ENCODE data around the gene IPMK.
A peak's percentile ranks its signal among the peaks of the same experiment; 100 is the strongest.
"Not testable (repeated sequence)": the region's sequence is repeated elsewhere in the genome, so short reads cannot be mapped to it uniquely, and the experiment has no call there.

IPMK gene

DNA sequence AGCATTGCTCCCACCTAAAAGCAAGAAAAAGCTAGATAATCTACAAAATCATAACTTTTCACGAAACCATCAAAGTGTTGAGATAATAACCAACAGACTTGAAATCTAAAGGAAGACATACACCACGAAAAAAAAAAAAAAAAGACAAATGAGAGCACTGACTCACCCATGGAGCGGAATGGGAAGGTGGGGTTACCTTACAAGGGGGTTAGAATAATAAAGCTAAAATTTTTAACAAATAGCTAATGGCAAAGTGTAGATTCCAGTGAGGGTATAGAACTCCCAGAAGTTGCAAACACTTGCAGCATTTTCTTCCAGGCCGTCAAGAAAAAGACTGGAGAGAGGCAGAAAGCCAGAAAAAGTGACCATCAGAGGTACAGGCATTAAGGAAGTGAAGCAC lies 27.2 kb downstream of the IPMK start:
- peaks cover 15% of the 10 kb centered on the region for H3K36me3 Mint-ChIP-seq (ENCODE audit: insufficient read depth)
- no peak overlapping the region for H3K4me3 Mint-ChIP-seq
- peaks cover 36% of the 10 kb centered on the region for H3K4me1 Mint-ChIP-seq
- no peak for DNase-seq (ENCODE audit: low spot score in 2 of 2)
- H3K9me3 Mint-ChIP-seq, result no peaks in the 10 kb centered on the region
- no peak overlapping the region for H3K27ac Mint-ChIP-seq (ENCODE audit: low read depth)
- H3K27me3 Mint-ChIP-seq, result no peaks in the 10 kb centered on the region
- ATAC-seq (replicated peaks; ENCODE audit: extremely low read depth, poor library complexity, severe bottlenecking), result no peak

DNA sequence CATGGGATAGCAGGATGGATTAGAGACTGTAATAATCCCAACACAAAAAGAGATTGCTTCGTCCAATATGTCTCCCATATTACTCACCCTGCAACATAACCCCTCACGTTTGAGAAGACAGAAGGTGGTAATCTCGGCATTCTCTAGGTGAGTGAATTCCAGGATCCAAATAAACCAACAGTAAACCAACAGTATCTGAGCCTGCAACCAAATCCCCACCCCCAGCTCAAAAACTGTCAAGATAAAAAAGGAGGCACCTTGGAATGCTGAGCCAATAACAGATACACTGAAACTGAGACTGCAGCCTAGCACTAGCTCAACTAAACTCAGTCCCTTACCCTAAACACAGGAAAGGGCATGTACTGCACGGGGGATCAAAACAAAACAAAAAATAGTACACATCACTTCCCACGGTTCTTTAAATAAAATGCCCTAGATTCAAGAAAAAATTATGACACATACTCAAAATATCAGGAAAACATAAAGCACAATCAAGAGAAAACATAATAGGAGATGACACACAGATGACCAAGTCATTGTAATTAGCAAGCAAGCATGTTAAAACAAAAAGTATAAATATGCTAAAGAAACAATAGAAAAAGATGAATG lies 28.0 kb downstream of the IPMK start:
- peaks cover 36% of the 10 kb centered on the region for H3K4me1 Mint-ChIP-seq
- peaks cover 15% of the 10 kb centered on the region for H3K36me3 Mint-ChIP-seq (ENCODE audit: insufficient read depth)
- DNase-seq (ENCODE audit: low spot score in 2 of 2) (no peak), ATAC-seq (replicated peaks; ENCODE audit: extremely low read depth, poor library complexity, severe bottlenecking) (no peak)
- H3K4me3 Mint-ChIP-seq, result no peak overlapping the region
- H3K27me3 Mint-ChIP-seq, result no peaks in the 10 kb centered on the region
- H3K27ac Mint-ChIP-seq (ENCODE audit: low read depth), result peak overlapping the region; percentile 57
- no peaks in the 10 kb centered on the region for H3K9me3 Mint-ChIP-seq

DNA sequence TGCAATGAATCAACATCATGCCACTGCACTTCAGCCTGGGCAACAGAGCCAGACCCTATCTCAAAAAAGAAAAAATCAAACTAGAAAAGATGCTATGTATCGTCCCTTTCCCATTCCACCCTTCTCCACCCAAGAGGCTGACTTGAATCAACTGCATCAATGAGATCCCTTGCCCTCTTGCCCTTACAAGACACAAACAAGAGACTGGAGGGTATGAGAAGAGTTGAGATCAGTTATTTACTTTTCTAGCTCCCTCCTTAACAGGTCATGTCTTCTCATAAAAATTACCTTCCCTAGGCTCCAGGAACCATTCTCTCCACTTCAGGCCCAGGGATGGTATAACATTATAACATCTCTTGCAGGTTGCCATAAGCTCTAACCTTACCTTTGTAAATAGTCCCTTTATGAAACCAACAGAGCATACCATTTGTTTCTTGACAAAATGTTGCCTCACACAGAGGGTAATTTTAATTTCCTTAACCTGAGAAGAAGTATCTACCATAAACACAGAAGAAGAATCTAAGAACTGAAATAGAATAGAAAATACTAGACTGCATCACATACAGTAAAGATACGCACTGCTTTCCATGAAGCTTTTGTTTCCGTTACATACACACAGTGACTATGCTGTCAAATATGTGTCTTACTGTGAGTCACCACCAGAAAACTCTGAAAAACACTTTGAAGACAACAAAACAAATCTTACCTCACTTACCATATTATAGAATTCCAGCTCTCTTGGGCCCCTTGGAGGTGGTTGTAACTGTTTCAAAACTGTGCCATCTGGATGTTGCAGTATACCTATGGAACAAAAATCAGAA lies 30.5 kb downstream of the IPMK start:
- ATAC-seq (replicated peaks; ENCODE audit: extremely low read depth, poor library complexity, severe bottlenecking), result no peak
- Mint-ChIP-seq H3K36me3 (ENCODE audit: insufficient read depth) (peaks cover 24% of the 10 kb centered on the region), H3K27ac (ENCODE audit: low read depth) (no peak overlapping the region), H3K4me1 (peaks cover 38% of the 10 kb centered on the region), H3K4me3 (no peak overlapping the region), H3K27me3 (no peaks in the 10 kb centered on the region), H3K9me3 (no peaks in the 10 kb centered on the region)
- DNase-seq (ENCODE audit: low spot score in 2 of 2), result no peak

DNA sequence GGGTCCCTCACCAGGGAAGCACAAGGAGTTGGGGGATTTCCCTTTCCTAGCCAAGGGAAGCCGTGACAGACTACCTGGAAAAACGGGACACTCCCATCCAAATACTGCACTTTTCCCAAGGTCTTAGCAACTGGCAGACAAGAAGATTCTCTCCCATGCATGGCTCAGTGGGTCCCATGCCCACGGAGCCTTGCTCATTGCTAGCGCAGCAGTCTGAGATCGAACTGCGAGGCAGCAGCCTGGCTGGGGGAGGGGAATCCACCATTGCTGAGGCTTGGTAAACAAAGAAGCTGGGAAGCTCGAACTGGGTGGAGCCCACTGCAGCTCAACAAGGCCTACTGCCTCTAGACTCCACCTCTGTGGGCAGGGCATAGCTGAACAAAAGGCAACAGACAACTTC lies 37.8 kb downstream of the IPMK start:
- H3K9me3 Mint-ChIP-seq; H3K27ac Mint-ChIP-seq (ENCODE audit: low read depth); H3K4me3 Mint-ChIP-seq; ATAC-seq (replicated peaks; ENCODE audit: extremely low read depth, poor library complexity, severe bottlenecking); DNase-seq (ENCODE audit: low spot score in 2 of 2); H3K27me3 Mint-ChIP-seq: not testable (repeated sequence)
- peaks cover 18% of the 10 kb centered on the region for H3K4me1 Mint-ChIP-seq
- H3K36me3 Mint-ChIP-seq (ENCODE audit: insufficient read depth), result peaks cover 25% of the 10 kb centered on the region

DNA sequence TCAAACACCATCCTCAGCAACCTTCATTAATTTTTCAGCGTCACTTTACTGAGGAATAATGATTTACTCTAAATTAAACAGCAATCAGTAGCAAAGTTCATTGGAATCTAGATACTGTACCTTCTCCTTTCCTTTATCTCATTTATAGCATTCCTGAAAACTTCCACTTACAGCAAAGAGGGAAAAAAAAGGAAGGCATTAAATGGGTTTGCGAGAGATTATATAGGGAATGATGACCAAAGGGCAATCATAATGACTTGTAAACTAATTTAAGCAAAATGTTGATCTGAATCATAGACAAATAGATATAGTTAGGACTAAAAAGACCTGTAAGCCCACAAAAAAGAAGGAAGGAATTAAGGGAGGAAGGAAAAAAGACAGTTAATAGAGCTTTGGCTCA lies 42.0 kb downstream of the IPMK start:
- Mint-ChIP-seq H3K4me3 (no peak overlapping the region), H3K36me3 (ENCODE audit: insufficient read depth) (peaks cover 9% of the 10 kb centered on the region), H3K27ac (ENCODE audit: low read depth) (no peak overlapping the region), H3K4me1 (peaks cover under 1% of the 10 kb centered on the region), H3K9me3 (no peaks in the 10 kb centered on the region), H3K27me3 (no peaks in the 10 kb centered on the region)
- ATAC-seq (replicated peaks; ENCODE audit: extremely low read depth, poor library complexity, severe bottlenecking) (no peak), DNase-seq (ENCODE audit: low spot score in 2 of 2) (no peak)

DNA sequence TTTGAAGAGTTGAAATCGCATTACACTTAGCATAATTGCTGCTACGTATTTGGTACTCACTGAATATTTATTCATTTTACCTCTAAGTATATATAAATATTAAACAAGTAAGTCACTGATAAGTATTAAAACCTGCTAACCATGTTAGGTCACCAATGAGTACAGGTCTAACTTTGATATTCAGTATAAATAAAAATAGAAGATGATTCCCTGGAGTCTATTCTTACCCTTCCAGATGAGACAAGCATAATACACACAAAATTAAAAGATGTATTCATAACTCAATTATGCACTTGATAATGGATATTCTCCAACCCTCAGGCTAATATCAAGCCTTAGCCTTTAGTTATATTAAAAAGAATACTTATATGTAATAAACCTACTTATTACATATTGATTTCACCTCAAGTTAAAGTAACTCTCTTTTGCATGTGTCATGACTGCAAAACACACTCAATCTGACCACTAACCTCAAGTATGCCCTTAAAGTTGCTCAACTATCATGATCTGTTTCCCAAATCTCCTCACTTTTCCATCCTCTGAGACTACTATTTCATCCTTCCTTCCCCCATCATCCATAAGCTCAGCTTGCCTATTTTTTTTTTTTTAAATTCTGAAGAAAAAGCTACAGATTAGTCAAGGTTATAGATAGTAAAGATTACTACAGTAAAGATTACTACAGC lies 46.8 kb downstream of the IPMK start:
- no peak overlapping the region for H3K4me3 Mint-ChIP-seq
- no peak for ATAC-seq (replicated peaks; ENCODE audit: extremely low read depth, poor library complexity, severe bottlenecking)
- DNase-seq (ENCODE audit: low spot score in 2 of 2), result no peak
- no peaks in the 10 kb centered on the region for H3K4me1 Mint-ChIP-seq
- H3K36me3 Mint-ChIP-seq (ENCODE audit: insufficient read depth), result peaks cover 4% of the 10 kb centered on the region
- no peaks in the 10 kb centered on the region for H3K9me3 Mint-ChIP-seq
- H3K27me3 Mint-ChIP-seq, result no peaks in the 10 kb centered on the region
- H3K27ac Mint-ChIP-seq (ENCODE audit: low read depth), result no peak overlapping the region

DNA sequence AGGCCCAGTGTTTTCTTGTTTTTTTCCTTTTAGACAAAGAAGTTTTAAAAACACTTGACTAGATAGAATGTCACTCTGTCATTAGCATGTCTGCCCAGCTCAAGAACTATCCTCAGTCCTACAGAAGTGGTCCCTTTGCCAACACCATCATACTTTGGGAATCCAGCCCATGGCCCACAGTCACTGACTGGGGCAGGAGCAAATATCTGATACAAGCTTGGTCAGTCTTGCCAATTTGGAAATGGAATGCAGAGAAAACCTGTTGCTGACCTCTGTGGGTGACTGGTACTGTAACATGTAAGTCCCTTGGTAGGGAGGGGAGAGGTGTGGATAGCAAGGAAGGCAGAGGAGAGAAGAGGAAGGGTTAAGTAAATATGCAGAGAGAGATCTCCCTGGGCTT lies 47.8 kb downstream of the IPMK start:
- no peaks in the 10 kb centered on the region for H3K4me1 Mint-ChIP-seq
- H3K36me3 Mint-ChIP-seq (ENCODE audit: insufficient read depth), result peaks cover 5% of the 10 kb centered on the region
- H3K27me3 Mint-ChIP-seq, result no peaks in the 10 kb centered on the region
- ATAC-seq (replicated peaks; ENCODE audit: extremely low read depth, poor library complexity, severe bottlenecking) (no peak), DNase-seq (ENCODE audit: low spot score in 2 of 2) (no peak)
- H3K27ac Mint-ChIP-seq (ENCODE audit: low read depth), result no peak overlapping the region
- H3K4me3 Mint-ChIP-seq, result no peak overlapping the region
- no peaks in the 10 kb centered on the region for H3K9me3 Mint-ChIP-seq

DNA sequence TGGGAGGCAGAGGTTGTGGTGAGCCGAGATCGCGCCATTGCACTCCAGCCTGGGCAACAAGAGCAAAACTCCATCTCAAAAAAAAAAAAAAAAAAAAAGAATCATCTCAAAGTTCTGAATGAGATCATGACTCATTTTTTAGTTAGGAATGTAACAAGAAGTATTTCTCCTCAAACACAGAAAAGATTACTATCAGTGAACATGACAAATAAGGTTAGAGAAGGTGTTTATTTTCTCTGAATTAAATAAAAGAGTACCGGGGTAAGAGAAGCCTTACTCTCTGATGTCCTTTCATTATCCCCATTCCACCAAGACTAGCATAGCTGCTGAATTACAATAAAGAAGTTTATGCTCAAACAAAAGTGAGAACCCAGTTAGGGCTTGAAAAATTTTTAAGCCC lies 50.1 kb downstream of the IPMK start:
- no peaks in the 10 kb centered on the region for H3K4me1 Mint-ChIP-seq

DNA sequence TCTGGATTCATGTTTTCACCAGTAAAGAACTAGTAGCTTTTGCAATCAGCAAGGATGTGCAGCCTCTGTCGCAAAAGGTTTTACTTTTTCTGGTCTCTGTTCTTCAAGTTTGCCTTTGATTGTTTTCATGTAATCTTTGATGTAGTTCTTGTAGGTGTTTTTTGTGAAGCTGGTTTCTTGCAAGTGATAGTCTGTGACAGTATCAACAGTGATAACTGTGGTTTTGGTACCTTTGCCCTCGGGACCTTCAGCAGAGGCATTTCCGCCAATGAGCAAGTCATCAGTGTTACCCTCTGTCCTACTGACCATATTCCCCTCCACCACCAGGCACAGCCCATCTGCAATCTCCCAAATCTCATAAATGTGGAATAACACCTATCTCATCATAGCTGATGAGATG lies 55.1 kb downstream of the IPMK start:
- no peak overlapping the region for H3K27ac Mint-ChIP-seq (ENCODE audit: low read depth)
- no peak for DNase-seq (ENCODE audit: low spot score in 2 of 2)
- no peak for ATAC-seq (replicated peaks; ENCODE audit: extremely low read depth, poor library complexity, severe bottlenecking)

More for the DNA sequence above, 50.1 kb downstream of the IPMK start:
- Mint-ChIP-seq H3K4me3 (no peak overlapping the region), H3K27me3 (no peaks in the 10 kb centered on the region), H3K27ac (ENCODE audit: low read depth) (no peak overlapping the region), H3K36me3 (ENCODE audit: insufficient read depth) (peaks cover 6% of the 10 kb centered on the region), H3K9me3 (no peaks in the 10 kb centered on the region)
- DNase-seq (ENCODE audit: low spot score in 2 of 2) (no peak), ATAC-seq (replicated peaks; ENCODE audit: extremely low read depth, poor library complexity, severe bottlenecking) (no peak)

DNA sequence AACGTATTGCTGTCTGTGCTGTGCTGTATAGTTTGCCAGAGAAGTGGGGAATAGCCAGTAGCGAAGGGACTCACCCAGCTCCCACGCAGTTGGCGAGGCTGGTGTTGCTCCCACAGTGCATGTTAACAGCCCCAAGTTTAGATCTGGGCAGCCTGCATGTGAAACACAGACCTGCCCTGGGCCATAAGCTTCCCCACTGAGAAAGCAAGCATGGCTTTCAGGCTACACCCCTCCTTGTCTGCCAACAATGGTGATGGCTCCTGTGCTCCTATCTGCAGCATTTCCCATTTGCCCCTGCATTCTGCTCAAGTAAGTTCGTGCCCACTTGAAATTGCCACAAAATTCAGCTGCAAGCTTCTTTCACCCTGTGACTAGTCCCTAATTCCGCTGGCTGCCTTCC lies 57.5 kb downstream of the IPMK start:
- no peaks in the 10 kb centered on the region for H3K9me3 Mint-ChIP-seq
- H3K4me3 Mint-ChIP-seq, result no peak overlapping the region
- H3K27ac Mint-ChIP-seq (ENCODE audit: low read depth), result no peak overlapping the region
- no peaks in the 10 kb centered on the region for H3K4me1 Mint-ChIP-seq
- no peaks in the 10 kb centered on the region for H3K27me3 Mint-ChIP-seq
- no peak for ATAC-seq (replicated peaks; ENCODE audit: extremely low read depth, poor library complexity, severe bottlenecking)
- H3K36me3 Mint-ChIP-seq (ENCODE audit: insufficient read depth), result peaks cover 6% of the 10 kb centered on the region
- DNase-seq (ENCODE audit: low spot score in 2 of 2), result no peak

More for the DNA sequence above, 55.1 kb downstream of the IPMK start:
- Mint-ChIP-seq H3K9me3 (no peaks in the 10 kb centered on the region), H3K36me3 (ENCODE audit: insufficient read depth) (peaks cover 8% of the 10 kb centered on the region), H3K4me3 (no peak overlapping the region), H3K4me1 (no peaks in the 10 kb centered on the region), H3K27me3 (no peaks in the 10 kb centered on the region)

DNA sequence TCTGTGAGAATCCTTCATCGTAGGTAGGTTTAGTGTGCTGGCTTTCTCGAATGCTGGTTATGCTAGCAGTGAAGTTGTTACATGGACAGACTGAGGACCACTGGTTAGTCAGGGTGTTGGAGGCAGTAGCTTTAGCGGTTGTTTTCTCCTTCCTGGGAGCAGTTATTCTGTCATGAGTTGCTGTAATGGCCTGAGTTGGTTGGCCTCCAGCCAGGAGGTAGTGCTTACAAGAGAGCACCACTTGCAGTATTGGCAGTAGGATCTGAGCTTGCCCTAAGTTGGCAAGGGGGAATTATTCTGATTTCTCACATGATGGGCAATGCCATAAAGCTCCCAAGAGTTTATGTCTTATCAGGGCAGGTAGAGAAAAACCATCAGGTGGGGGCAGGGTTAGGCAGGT lies 58.0 kb downstream of the IPMK start:
- H3K27ac Mint-ChIP-seq (ENCODE audit: low read depth), result no peak overlapping the region
- no peaks in the 10 kb centered on the region for H3K4me1 Mint-ChIP-seq
- peaks cover 2% of the 10 kb centered on the region for H3K36me3 Mint-ChIP-seq (ENCODE audit: insufficient read depth)
- H3K27me3 Mint-ChIP-seq, result no peaks in the 10 kb centered on the region
- ATAC-seq (replicated peaks; ENCODE audit: extremely low read depth, poor library complexity, severe bottlenecking) (no peak), DNase-seq (ENCODE audit: low spot score in 2 of 2) (no peak)
- H3K9me3 Mint-ChIP-seq, result no peaks in the 10 kb centered on the region
- H3K4me3 Mint-ChIP-seq, result no peak overlapping the region

DNA sequence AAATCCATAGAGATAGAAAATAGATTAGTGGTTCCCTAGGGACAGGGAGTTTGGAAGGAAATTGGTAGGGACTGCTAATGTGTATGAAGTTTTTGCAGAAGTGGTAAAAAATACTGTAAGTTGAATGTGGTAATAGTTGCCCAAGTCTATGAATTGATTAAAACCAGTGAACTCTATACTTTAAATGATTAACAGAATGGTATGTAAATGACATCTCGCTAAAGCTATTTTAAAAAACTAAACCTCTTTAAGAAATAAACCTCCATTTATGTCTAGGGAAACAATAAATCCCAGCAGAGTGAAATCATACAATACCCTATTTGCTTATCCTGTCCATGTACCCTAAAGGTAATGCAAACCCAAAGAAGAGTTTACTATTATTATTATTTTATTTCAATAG lies 61.4 kb downstream of the IPMK start:
- Mint-ChIP-seq H3K4me1 (peaks cover 12% of the 10 kb centered on the region), H3K27me3 (no peaks in the 10 kb centered on the region), H3K4me3 (no peak overlapping the region), H3K36me3 (ENCODE audit: insufficient read depth) (peaks cover 3% of the 10 kb centered on the region), H3K9me3 (no peaks in the 10 kb centered on the region), H3K27ac (ENCODE audit: low read depth) (no peak overlapping the region)
- ATAC-seq (replicated peaks; ENCODE audit: extremely low read depth, poor library complexity, severe bottlenecking), result no peak
- no peak for DNase-seq (ENCODE audit: low spot score in 2 of 2)

DNA sequence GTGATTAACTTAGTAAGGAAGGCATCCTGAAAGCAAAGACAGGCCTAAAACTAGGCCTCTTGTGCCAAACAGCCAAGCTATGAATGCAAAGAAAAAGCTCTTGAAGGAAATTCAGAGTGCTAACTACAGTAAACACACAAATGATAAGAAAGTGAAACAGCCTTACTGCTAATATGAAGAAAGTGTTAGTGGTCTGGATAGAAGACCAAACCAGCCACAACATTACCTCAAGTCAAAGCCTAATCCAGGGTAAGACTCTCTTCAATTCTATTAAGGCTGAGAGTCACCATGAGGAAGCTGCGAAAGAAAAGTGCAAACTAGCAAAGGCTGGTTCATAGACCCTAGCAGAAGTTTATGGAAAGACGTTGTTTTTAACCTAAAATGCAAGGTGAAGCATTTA lies 66.0 kb downstream of the IPMK start:
- Mint-ChIP-seq H3K9me3 (no peaks in the 10 kb centered on the region), H3K27me3 (no peaks in the 10 kb centered on the region), H3K36me3 (ENCODE audit: insufficient read depth) (peaks cover 8% of the 10 kb centered on the region), H3K4me3 (no peak overlapping the region), H3K4me1 (peaks cover 13% of the 10 kb centered on the region), H3K27ac (ENCODE audit: low read depth) (no peak overlapping the region)
- ATAC-seq (replicated peaks; ENCODE audit: extremely low read depth, poor library complexity, severe bottlenecking) (no peak), DNase-seq (ENCODE audit: low spot score in 2 of 2) (no peak)

All from central memory CD8-positive, alpha-beta T cell (primary cell).